Aorta (tissue), 5 donors: Measurements from ENCODE around the gene PDE1C. TPM values are rescaled to one million over a fixed set of nuclear protein-coding genes. Genes with fewer than 3 reads are reported as not detected.

Source experiments
- ATAC-seq: fragments of 200-7000 bp; cut with Tn5 transposase; one replicate; pipeline ENCODE4 v1.9.1; 2022; ENCODE audit warnings: moderate library complexity; ENCODE audit not compliant: low FRiP score
- DNase-seq, 2 donors: peaks; one replicate each; pipeline ENCODE4 v3.0.0-alpha.2; 2020
- H3K27ac ChIP-seq, 2 donors: one replicate each; pipeline ENCODE4 v1.5.1; 2013; ENCODE audit warnings: low read length in 2 of 2, mild to moderate bottlenecking in 2 of 2, moderate library complexity in 2 of 2, control low read depth in 1 of 2, inconsistent platforms in 1 of 2, low read depth in 1 of 2
- H3K27me3 ChIP-seq, 2 donors: one replicate each; pipeline ENCODE4 v1.6.1; 2013; ENCODE audit warnings: control low read depth in 1 of 2, low read length in 1 of 2, mild to moderate bottlenecking in 1 of 2, moderate library complexity in 1 of 2; ENCODE audit not compliant: insufficient read depth in 2 of 2, control insufficient read depth in 1 of 2
- H3K36me3 ChIP-seq, 2 donors: one replicate each; pipeline ENCODE4 v1.6.1; 2013; ENCODE audit warnings: control low read depth in 1 of 2, low read length in 1 of 2, mild to moderate bottlenecking in 1 of 2; ENCODE audit not compliant: insufficient read depth in 2 of 2, control insufficient read depth in 1 of 2
- H3K4me1 ChIP-seq, 2 donors: one replicate each; pipeline ENCODE4 v1.6.1; 2013; ENCODE audit warnings: low read length in 2 of 2, control low read depth in 1 of 2, mild to moderate bottlenecking in 1 of 2, moderate library complexity in 1 of 2; ENCODE audit not compliant: insufficient read depth in 2 of 2, control insufficient read depth in 1 of 2
- H3K4me3 ChIP-seq, 2 donors: one replicate each; pipeline ENCODE4 v1.5.1; 2013; ENCODE audit warnings: low read length in 2 of 2, control low read depth in 1 of 2, mild to moderate bottlenecking in 1 of 2
- H3K9me3 ChIP-seq: one replicate; pipeline ENCODE4 v1.6.1; 2013; ENCODE audit warnings: mild to moderate bottlenecking, low read length; ENCODE audit not compliant: control insufficient read depth
- WGBS, 2 donors: extraction: QIAGEN DNeasy Blood & Tissue Kit; methylation state at CpG; one replicate each; pipeline ENCODE4 v1.1.7; 2013; 5-methylcytosine and 5-hydroxymethylcytosine counted together
- intact Hi-C, 2 donors: fragments of 100-400 bp; cut with DNase I; formaldehyde crosslinking; loops; one replicate each; pipeline versions ENCODE4 v1.14.2 to v1.15.0; 2022
- polyA plus RNA-seq, 2 donors: library from polyadenylated mRNA; stranded (reverse); fragments of 200-250 nt; gene quantifications; one replicate each; pipeline ENCODE4 v1.2.3, GENCODE V29; 2013
- total RNA-seq, 2 donors: library from RNA; stranded (reverse); fragmentation: NEBNext Ultra II Directional; extraction: Animal tissue kit (Norgen Biotek cat#: 25700); gene quantifications; one replicate each; pipeline ENCODE4 v1.2.1, GENCODE V29; 2021
- donor health status: healthy with polysubstance abuse.
- donor health status: Bipolar disorder and iron deficiency.
- donor health status: DM: no; HTN: no; CAD: no.
- donor health status: DM: no; HTN: no; CAD: no.
- donor health status: DM: yes; HTN: yes; CAD: no.

PDE1C gene
- total and polyA plus RNA-seq, 4 donors: 0.84 to 7.1 (median 4.6) TPM

GRCh38 chr7:32071466-32072091 is 1.4 kb upstream of the PDE1C start:
- Histone ChIP-seq H3K27me3 (no peaks in the 10 kb centered on the region), H3K36me3 (no peaks in the 10 kb centered on the region), H3K27ac (no peak overlapping the region), H3K9me3 (no peaks in the 10 kb centered on the region), H3K4me1 (no peaks in the 10 kb centered on the region), H3K4me3 (peak overlapping the region in 1 of 2 donors; percentile 51)
- 29 to 38% methylated on average over 5 to 6 of the region's 6 CpGs for WGBS, 2 donors
- no peak for DNase-seq
- ATAC-seq: no peak
- intact Hi-C loops: loop anchor here in 1 of 2 donors (10.0 kb wide), 1 partner anchor 187 kb away; no protein-coding TSS in a partner anchor

- no peak for DNase-seq
Measured at GRCh38 chr7:32070051-32070405, 179 bp downstream of the PDE1C start.

GRCh38 chr7:32069116-32069650 is 1.0 kb downstream of the PDE1C start:
- Histone ChIP-seq H3K27me3 (no peaks in the 10 kb centered on the region), H3K27ac (no peak overlapping the region), H3K36me3 (no peaks in the 10 kb centered on the region), H3K9me3 (no peaks in the 10 kb centered on the region), H3K4me1 (no peaks in the 10 kb centered on the region), H3K4me3 (no peak overlapping the region)
- no peak for ATAC-seq
- intact Hi-C loops: no loop called here
- no peak for DNase-seq

More at GRCh38 chr7:32070051-32070405, 179 bp downstream of the PDE1C start:
- Histone ChIP-seq H3K4me3 (no peak overlapping the region), H3K27ac (peak overlapping the region in 1 of 2 donors; percentile 7), H3K36me3 (no peaks in the 10 kb centered on the region), H3K4me1 (no peaks in the 10 kb centered on the region), H3K27me3 (no peaks in the 10 kb centered on the region), H3K9me3 (no peaks in the 10 kb centered on the region)
- 21 to 30% methylated on average over 9 of the region's 9 CpGs for WGBS, 2 donors
- intact Hi-C loops: loop anchor here in 1 of 2 donors (10.0 kb wide), 1 partner anchor 185 kb away; no protein-coding TSS in a partner anchor
- no peak for ATAC-seq

- Histone ChIP-seq H3K4me1 (no peaks in the 10 kb centered on the region), H3K4me3 (no peak overlapping the region), H3K9me3 (no peaks in the 10 kb centered on the region), H3K36me3 (no peaks in the 10 kb centered on the region), H3K27ac (no peak overlapping the region), H3K27me3 (no peaks in the 10 kb centered on the region)
- intact Hi-C loops: no loop called here
- ATAC-seq: no peak
- 43 to 60% methylated on average over 11 of the region's 11 CpGs for WGBS, 2 donors
- DNase-seq: no peak
Measured at GRCh38 chr7:32068411-32069101, 1.7 kb downstream of the PDE1C start.

- no peak overlapping the region for H3K4me3 ChIP-seq
- no peaks in the 10 kb centered on the region for H3K9me3 ChIP-seq
- H3K27ac ChIP-seq: no peak overlapping the region
- intact Hi-C loops: no loop called here
- no peaks in the 10 kb centered on the region for H3K36me3 ChIP-seq
- WGBS, 2 donors: 21 to 24% methylated on average over 2 of the region's 2 CpGs
- no peaks in the 10 kb centered on the region for H3K27me3 ChIP-seq
- no peak for DNase-seq
- ATAC-seq: no peak
- no peaks in the 10 kb centered on the region for H3K4me1 ChIP-seq
Measured at GRCh38 chr7:32066441-32066840, 3.8 kb downstream of the PDE1C start.

GRCh38 chr7:32063614-32064013 is 6.6 kb downstream of the PDE1C start:
- 93% methylated on average over 5 of the region's 5 CpGs for WGBS, 2 donors
- Histone ChIP-seq H3K4me3 (no peak overlapping the region), H3K27me3 (no peaks in the 10 kb centered on the region), H3K27ac (no peak overlapping the region), H3K36me3 (no peaks in the 10 kb centered on the region), H3K9me3 (no peaks in the 10 kb centered on the region), H3K4me1 (no peaks in the 10 kb centered on the region)
- no peak for DNase-seq
- ATAC-seq: no peak
- intact Hi-C loops: no loop called here

GRCh38 chr7:32062150-32062549 is 8.1 kb downstream of the PDE1C start:
- ATAC-seq (no peak), DNase-seq (peak; percentile 56 to 79)
- Histone ChIP-seq H3K4me3 (no peak overlapping the region), H3K9me3 (no peaks in the 10 kb centered on the region), H3K4me1 (no peaks in the 10 kb centered on the region), H3K27ac (no peak overlapping the region), H3K36me3 (no peaks in the 10 kb centered on the region), H3K27me3 (no peaks in the 10 kb centered on the region)
- intact Hi-C loops: no loop called here
- WGBS, 2 donors: 65 to 68% methylated on average over 5 of the region's 5 CpGs

GRCh38 chr7:32061346-32061745 is 8.9 kb downstream of the PDE1C start:
- Histone ChIP-seq H3K27ac (no peak overlapping the region), H3K4me3 (no peak overlapping the region), H3K9me3 (no peaks in the 10 kb centered on the region), H3K36me3 (no peaks in the 10 kb centered on the region), H3K27me3 (peaks cover 0 to 1% of the 10 kb centered on the region in 2 donors), H3K4me1 (peaks cover 0 to 1% of the 10 kb centered on the region in 2 donors)
- 59 to 74% methylated on average over 3 of the region's 3 CpGs for WGBS, 2 donors
- ATAC-seq (no peak), DNase-seq (no peak)
- intact Hi-C loops: no loop called here
